ENCODE measurements around the gene STN1.

Gene STN1

DNA sequence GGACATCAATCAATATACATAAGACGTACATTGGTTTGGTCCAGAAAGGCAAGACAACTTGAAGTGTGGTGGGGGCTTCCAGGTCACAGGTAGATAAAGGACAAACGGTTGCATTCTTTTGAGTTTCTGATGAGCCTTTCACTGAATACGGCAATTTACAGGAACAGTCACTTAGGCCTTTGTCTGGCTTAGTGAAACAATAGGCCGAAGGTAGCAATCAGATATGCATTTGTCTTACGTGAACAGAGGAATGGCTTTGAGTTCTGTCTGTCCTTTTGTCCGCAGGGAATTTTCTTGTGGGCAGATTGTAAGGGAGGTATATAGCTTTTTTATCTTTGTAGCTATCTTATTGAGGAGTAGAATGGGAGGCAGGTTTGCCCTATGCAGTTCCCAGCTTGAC lies 10.8 kb upstream of the STN1 start:
- no peak for FAIRE-seq

DNA sequence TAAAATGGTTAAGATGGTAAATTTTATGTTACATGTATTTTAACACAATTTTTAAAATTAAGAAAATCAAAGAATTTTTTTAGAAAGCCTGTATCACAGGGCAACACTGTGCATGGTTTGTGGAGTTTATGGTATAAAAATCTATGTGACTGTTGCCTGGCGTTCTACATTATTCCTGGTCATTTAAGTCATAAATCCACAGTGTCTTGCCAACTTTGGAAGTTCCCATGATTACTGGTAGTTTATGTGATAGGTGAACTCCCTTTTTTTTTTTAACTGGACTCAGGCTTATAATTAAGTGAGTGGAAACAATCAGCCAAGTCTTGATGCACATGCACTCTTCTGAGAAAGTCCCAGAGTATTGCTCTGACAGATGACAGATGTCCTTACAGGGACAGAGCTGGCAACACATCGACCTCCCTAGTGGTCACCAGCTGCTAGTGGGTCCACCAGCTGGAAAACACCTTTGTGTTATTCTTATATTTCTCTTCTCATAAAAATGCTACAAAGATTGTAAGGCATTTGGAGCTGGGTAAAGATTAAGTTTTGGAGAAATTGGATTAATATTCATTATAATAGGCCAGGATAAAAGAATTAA lies 8.8 kb upstream of the STN1 start:
- no peak for FAIRE-seq

DNA sequence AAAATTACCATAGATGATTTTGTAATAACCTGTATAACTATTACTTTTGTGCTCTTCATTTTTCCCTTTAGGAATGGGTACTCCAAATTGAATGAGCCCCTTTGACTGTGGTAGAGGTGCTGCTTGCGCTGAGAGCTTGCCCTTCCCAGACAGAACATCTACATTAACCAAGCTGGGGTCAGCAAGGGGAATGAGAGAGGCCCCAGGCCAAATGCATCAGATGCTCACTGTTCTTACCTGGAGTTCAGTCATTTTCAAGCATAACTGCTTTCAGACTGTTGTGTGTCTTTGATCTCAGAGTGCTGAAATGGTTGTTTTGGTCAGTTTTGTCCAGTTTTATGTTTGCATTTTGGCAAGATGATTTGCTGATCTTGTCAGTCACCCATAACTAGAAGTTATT lies 7.6 kb upstream of the STN1 start:
- no peak for FAIRE-seq

DNA sequence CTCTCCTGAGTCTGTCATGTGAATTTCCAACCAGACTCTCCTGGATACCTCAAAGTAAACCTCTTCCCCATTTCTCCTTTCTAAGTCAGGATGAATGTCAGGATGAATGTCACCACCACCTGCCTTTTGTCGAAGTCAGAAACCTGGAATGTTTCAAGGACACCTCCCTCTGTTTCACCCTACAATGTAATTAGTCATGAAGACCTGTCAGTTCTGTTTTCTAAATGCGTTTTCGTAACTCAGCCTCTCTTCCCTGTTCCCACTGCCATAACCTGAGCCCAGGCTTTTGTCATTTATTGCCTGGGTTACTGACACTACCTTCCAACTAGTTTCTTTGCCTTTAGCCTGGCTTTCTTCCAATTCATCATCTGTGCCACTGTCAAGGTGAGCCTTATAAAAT lies 5.5 kb upstream of the STN1 start:
- FAIRE-seq = no peak

DNA sequence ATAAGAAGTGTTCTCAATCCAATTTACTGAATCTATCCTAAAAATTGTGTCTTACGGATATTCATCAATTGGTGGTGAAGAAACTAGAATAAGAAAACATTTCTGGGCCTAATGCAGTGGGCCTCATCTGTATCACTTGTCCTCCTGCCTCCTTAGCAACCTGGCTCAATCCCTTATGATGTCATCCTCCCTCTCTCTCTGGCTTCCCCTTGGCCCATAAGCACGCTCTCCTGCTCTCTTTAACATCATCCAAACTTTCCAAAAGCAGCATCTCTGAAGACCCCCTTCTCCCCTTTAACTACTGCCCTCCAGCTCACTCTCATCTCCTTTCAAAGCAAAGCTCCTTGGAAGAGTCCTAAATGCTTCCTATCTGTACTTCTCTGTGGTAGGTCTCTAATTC lies 4.7 kb upstream of the STN1 start:
- FAIRE-seq = no peak

DNA sequence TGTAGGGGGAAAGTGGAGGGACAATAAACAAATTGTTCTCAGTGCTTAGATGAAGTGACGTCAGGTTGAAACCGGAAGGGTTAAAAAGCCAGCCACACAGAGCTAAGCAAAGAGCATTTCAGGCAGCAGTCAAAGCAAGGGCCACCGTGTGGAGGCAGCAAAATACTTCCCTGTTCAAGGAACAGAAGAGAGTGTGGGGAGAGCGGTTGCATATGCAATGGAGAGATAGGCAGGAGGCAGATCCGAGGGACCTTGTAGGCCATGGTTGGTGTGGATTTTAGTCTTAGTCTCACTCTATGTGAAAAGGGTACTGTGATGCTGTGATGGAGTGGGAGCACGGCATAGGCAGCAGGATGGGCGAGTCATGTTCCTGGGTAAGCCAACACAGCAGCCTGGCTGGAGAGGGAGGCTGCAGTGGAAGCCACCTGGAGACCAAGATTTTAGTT lies 3.8 kb upstream of the STN1 start:
- no peak for FAIRE-seq

DNA sequence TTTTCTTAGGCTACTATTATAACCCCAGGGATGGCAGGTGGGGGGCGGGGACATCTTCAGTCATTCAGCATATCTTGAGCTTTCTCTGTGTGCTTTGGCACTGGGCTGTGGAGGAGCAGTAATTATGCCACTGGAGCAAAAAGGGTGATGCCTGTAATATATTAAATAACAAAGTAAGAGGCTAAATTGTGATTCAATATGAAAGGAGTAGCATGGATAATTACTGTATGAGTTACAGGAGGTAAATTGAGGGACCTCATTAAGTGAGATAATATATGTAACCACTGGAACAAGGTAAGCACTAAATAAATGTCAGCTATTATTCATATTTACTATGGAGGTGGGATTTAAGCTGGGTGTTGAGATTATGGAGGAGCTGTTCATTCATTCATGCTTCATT lies 3.3 kb upstream of the STN1 start:
- FAIRE-seq = no peak

DNA sequence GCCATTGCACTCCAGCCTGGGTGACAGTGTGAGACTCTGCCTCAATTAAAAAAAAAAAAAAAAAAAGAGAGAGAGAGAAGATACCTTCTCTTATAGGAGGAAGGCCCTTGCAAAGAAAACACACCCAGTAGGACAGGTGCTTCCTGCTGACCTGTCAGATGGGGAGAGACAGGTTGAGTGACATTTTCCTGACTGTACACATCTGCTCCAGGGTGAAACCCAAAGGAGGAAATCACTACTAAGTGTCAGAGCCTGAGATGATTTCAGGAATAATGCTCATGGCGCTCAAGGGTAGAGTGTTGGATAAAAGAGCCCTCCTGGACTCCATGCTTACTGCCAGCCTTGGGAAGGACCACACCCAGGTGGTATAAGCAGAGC lies 1.7 kb upstream of the STN1 start:
- FAIRE-seq = no peak

DNA sequence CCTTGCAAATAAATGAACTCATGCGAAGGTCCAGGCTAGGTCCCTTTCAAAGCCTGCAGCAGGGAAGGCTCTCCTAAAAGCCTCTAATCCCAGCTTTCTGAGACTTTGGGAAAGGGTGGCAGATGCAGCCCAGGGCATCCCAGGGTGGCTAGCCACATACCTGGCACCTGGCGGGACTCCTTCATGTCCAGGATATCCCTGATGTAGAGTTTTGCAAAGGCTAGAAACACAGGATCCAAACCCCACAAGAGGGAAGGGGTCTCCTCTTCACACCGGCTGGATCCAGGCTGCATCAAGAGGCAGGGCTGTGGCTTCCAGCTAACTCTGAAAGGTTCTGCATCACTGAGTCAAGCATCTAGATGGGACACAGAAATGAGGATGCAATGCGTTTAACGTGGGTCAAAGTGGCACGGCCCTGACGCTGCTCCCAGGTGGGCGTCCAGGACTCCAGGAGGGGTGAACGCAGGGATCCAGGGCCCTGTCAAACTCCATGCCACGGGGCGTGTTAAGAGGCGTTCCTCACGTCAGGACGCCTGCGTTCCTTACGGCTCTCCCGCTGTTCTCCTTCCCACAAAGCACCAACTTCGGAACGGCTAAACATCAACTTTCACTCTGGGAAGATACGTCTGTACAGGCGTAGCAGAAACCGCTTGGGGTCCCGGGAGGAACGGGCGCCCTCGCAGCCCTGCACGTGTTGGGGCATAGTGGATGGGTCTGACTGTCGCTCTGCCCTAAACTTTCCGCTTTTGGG lies 507 bp downstream of the STN1 start:
- FAIRE-seq = no peak

DNA sequence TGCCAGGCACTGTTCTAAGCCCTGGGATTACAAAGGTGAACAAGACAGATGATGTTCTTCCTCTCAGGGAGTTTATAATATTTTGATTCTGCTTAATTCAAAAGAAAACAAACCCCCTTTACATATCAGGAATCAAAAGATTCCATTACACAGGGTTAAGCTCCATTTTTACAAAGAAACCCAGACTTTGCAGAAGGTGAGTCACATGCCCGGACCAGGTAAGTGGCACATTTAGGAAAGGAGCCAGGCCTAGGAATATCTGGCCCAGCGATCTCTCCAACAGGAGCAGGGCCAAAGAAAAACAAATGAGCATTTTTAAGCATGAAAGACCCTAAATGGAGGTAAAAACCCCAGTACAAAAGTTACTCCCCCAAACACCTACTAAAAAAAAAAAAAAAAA lies 1.1 kb downstream of the STN1 start:
- no peak for FAIRE-seq

DNA sequence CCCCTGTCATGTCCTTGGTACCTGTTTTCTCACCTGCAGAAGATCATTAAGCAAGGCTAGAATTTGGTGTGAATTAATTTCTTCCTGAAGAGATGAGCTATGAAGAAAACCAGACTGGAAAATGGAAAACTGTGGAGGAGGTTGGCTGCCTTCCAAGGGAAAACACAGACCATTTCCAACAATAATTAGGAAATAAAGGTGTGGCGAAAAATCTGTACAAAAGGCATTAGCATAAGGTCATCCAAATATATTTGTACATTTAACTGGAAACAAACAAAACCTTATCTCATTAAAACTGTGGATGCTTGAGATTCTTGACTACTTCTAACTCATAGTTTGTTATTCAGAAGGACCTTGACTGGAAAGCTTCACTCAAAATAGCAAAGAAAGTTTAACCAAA lies 1.7 kb downstream of the STN1 start:
- no peak for FAIRE-seq

DNA sequence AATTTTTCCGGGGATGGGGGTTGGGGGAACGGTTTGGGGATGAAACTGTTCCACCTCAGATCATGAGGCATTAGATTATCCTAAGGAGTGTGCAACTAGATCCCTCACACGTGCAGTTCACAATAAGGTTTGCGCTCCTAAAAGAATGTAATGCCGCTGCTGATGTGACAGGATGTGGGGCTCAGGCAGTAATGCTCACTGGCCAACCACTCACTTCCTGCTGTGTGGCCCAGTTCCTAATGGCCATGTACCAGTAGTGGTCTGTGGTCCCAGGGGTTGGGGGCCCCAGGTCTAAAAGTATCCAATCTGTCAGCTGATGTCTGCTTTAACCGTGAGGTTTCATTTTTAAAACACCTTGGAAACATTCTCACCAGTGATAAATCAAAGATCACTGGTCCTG lies 2.2 kb downstream of the STN1 start:
- FAIRE-seq = no peak

DNA sequence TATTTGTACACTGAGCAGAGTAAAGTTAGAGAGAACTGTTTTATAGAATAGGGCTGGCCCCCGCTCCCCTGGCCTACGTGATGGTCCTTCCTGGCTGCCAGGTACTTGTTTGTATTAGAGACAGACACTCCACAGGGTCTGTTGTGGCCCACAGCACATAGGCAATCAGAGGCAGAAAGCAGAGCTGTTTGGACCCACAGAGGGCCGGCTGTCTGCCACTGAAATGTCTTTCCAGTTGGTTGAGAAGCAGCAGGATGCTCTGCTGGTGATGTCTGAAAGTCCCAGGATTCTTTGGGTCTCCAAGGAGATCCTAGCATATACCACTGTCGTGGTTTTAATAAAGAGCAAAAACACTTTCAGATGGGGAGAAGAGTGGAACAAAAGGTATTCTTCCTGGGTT lies 5.2 kb downstream of the STN1 start:
- no peak for FAIRE-seq

DNA sequence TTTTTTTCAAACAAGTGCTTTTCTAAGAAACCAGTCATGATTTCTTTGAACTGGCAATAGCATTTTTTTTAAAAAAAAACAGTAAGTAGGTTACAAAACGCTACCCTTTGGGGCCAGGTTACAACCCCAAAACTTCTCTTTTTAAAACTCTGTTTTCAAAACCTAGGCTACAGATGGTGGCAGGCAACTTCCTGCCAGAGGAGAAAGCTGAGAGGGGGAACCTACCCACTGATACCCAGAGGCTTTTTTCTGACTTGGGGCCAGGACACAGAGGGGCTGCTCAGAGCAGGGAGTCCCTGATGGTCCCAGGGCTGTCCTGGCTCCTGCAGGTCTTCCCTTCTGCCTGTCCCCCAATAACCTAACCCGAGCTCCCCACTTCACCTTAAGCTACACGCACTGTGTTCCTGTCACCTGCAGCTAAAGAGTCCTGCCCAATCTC lies 6.9 kb downstream of the STN1 start:
- no peak for FAIRE-seq

DNA sequence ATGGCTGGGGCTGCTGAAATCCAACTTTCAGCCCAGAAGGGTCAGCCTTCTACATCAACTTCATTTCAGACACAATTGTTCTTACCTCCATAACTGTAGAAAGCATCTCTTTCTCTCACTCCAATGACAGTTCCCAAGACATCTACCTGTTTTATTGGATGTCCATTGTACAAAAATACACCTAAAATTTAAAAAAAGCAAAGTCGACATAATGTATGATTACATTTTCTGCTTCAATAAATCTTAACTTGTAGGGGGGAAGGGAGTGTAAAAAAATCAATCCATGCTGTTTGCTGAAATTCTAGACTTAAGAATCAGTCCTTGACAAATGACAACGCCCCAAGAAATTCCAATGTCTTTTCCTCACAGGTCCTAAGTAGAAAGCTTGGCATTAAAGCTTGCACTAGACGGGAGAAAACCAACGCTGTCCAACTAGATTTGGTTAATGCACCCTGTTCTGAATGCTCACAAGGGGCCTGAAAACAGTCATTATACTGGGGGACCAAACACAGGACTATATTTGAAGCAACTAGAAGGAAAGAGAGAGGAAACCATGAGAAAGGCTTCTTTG lies 7.5 kb downstream of the STN1 start:
- no peak for FAIRE-seq

DNA sequence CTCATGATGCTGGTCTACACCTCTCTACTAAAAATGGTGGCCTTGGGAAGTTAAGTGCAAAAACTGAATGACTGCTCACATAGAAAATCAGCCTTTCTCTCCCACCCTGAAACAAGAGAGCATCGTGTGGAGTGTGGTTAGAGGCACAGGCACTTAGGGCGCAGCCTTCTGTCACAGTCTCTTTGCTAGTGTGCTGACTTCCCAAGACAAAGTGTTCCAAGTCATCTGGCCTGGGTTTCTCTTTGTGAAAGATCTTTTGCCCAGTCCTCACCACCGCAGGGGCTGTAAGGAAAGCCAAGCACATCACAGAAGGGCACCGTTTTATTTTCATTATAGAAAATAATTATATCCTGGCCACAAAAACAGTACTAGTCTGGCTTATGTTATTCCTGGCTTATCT lies 12.5 kb downstream of the STN1 start:
- no peak for FAIRE-seq

DNA sequence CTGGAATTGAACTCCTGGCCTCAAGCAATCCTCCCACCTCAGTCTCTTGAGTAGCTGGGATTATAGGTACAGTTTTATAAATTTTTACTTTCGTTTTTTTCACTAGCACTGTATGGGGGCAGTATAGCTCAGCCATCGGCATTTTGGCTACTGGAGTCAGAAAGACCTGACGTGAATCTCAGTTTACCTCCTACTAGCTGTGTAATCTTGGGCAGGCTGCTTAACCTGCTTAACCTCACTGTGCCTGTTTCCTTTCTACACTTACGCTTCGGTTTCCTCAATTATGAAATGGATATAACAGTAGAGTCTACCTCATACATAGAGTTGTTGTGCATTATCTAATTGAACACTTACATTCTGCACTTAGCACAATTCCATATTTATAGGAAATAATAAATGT lies 16.7 kb downstream of the STN1 start:
- no peak for FAIRE-seq

DNA sequence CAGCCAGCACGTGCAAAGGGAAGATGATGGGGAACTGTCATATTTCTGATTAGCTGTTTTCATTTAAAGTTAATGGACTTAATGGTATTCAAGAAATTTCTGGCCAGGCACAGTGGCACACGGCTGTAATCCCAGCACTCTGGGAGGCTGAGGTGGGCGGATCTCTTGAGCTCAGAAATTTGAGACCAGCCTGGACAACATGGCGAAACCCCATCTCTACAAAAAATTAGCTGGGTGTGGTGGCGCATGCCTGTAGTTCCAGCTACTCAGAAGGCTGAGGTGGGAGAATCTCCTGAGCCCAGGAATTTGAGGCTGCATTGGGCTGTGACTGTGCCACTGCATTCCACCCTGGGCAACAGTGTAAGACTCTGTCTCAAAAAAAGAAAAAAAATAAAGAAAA lies 18.7 kb downstream of the STN1 start:
- no peak for FAIRE-seq

DNA sequence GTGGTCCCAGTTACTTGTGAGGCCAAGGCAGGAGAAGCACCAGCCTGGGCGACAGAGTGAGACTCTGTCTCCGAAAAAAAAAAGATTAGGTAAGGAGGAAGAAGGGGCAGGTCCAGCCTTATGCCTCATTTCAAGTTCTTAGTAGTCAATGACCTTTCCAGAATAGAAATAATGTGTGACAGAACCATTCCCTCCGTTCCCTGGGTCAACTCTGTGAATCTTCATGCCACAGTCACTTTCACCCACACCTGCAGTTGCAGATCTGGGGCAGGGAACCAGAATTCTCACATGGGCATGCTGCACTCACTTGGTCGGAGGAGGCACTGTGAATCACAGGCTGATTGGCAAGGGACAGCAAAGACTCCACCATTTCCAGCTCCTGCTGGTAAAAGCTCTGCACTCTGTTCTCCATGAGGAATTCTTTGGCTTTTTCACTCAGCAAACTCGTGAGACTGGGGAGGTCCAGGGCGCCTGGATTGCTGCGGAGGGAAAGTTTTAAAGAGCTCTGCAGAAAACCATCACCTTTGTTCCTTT lies 20.7 kb downstream of the STN1 start:
- no peak for FAIRE-seq

DNA sequence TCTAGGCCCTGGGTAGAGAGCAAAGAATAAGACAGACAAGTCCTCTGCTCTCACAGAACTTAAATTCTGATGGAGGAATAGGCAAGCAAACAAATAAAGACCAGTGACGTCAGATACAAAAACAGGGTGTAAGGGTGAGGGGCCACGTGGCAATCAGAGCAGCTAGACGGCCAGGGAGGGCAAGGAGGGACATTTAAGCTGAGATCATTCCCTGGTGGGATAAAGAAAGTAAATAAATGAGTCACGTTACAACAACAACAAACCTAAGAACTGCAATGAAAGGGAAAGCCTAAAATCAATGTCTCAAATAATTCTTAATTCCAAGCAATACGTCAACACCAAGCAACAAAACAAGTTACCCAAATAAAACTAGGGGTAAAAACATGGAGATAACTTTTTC lies 21.8 kb downstream of the STN1 start:
- no peak for FAIRE-seq

DNA sequence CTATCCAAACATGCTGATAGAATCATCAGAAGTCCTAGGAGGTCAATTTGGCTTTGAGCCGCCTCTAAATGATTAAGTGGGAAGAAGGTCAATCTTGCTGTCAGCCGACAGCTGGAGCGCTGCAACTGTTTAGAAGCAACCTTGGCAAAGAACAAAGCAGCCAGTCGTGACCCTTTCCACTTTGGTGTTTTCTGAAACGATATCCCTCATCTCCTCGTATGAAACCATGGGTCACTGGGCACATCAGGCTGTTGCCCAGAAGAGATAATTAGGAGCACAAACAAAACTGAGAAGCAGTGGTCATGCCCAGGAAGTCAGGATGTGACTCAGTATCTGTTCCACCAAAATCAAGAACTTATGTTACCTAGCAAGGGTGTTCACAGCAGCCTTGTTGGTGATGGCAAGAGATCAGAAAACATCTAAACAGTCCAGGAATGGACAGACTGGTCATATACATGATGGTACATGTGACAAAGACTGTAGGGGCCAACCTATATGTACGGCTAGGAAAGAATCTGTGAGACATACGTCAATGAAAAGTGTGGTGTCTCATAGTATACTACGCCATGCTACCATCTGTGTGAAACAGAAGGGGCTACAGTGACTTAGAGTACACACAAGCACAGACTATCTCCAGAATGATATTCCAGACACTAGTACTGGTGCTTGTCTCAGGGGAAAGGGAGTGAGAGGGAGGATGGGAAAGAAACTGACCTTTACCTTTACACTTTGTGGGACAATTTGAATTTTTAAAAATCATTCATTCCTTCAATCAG lies 22.4 kb downstream of the STN1 start:
- FAIRE-seq = no peak

DNA sequence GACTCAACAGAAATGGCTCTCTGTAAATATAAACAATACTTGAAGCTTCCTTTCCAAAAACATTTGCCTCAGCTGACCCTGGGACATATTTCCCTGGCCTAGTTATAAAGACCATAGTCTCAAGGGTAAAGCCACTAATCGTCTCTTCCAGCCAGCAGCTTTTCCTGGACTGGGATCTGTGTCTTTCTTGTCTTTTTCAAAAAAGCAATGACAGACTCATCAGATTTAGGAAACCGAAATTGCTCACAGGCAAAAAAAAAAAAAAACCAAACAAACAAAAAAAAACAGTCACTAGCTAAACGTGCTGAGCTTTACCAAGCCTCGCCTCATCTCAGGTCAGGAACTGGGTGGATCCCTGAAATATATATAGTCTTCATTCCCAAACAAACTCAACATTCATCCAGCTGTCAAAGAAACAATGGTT lies 23.5 kb downstream of the STN1 start:
- FAIRE-seq = no peak

DNA sequence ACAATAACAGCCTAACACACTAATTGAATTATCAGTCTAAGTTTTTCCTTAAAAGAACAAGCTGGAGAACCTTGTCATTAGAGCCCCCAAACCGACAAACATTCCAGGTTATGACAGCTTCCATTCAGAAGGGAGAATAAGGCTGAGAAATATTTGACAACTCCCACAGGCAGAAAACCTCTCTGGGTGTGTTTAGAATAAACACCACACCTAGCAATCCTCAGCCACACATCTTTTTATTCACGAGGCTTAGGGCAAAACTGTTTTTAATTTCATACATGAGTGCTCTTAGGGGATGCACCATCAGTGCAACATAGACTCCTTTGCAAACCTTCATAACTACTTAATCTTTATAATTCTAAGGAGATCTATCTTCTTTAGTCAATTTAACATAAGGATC lies 24.2 kb downstream of the STN1 start:
- no peak for FAIRE-seq

DNA sequence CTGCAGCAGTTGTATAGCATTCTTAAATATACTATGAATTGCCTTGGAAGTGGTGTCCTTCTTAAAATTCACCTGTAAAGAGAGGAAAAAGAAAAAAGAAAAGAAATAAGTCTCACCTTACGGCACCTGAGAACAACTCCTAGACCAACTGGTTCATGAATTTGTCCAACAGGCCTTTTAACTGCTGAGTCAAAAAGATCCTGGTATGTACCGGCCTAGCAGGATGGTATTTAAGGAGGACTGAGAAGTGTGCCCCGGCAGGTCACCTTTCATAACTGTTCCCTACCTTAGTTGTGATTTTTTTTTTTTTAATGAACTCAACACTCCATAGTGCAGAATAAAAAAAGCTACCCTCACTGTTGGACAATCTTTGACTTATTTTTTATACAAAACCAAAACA lies 25.8 kb downstream of the STN1 start:
- no peak for FAIRE-seq

Measured in TTC549 (cell line).